Thyroid gland (tissue), 4 donors: ENCODE measurements around the gene SLC14A1.

Experiments used
- CTCF ChIP-seq, 6 experiments: fragments of 200-600 bp in 3 of 6; fragments of 450-650 bp in 3 of 6; sonication (generic) in 3 of 6; IDR thresholded peaks; one replicate each; pipeline ENCODE4 v1.5.1; 2016 to 2019; ENCODE audit warnings: antibody characterized with exemption in 6 of 6, mild to moderate bottlenecking in 2 of 6, inconsistent platforms in 1 of 6, moderate library complexity in 1 of 6
- POLR2A ChIP-seq, 2 donors: fragments of 450-650 bp; IDR thresholded peaks; one replicate each; pipeline ENCODE4 v1.6.1; 2017; ENCODE audit warnings: antibody characterized with exemption in 2 of 2, mild to moderate bottlenecking in 2 of 2, moderate library complexity in 1 of 2

GRCh38 chr18:45678441-45678840 lies 45.5 kb upstream of the SLC14A1 start:
- TF ChIP-seq POLR2A (IDR thresholded peaks at IDR 0.05), result no peak
- TF ChIP-seq CTCF (IDR thresholded peaks at IDR 0.05), result no peak
